Trophoblast cell (in vitro differentiated cells and primary cell): ENCODE measurements around the gene SLC7A8.

Experiments used
- DNase-seq, 2 donors: peaks; one replicate each; pipeline ENCODE4 v3.0.0-alpha.2; 2016
- H2AFZ ChIP-seq: 2 replicates; pipeline ENCODE4 v1.6.1; 2013; ENCODE audit warnings: low read length, moderate library complexity, mild to moderate bottlenecking; ENCODE audit not compliant: insufficient read depth, poor library complexity
- H2AK5ac ChIP-seq: 2 replicates; pipeline ENCODE4 v1.6.1; 2013; ENCODE audit warnings: mild to moderate bottlenecking, low read length
- H2BK120ac ChIP-seq: 2 replicates; pipeline ENCODE4 v1.6.1; 2013; ENCODE audit warnings: low read length, mild to moderate bottlenecking, moderate library complexity; ENCODE audit not compliant: insufficient read depth, poor library complexity
- H2BK12ac ChIP-seq: 2 replicates; pipeline ENCODE4 v1.6.1; 2013; ENCODE audit warnings: mild to moderate bottlenecking, low read length, moderate library complexity
- H2BK5ac ChIP-seq: 2 replicates; pipeline ENCODE4 v1.6.1; 2013; ENCODE audit warnings: low read length, low read depth, moderate library complexity, mild to moderate bottlenecking; ENCODE audit not compliant: poor library complexity
- H3K14ac ChIP-seq: 2 replicates; pipeline ENCODE4 v1.6.1; 2013; ENCODE audit warnings: mild to moderate bottlenecking, low read length
- H3K18ac ChIP-seq: 2 replicates; pipeline ENCODE4 v1.6.1; 2013; ENCODE audit warnings: mild to moderate bottlenecking, low read length
- H3K23ac ChIP-seq: 2 replicates; pipeline ENCODE4 v1.6.1; 2013; ENCODE audit warnings: low read length
- H3K27ac ChIP-seq: 2 replicates; pipeline ENCODE4 v1.5.1; 2013; ENCODE audit warnings: low read depth, mild to moderate bottlenecking, inconsistent platforms, low read length, moderate library complexity
- H3K27me3 ChIP-seq: 2 replicates; pipeline ENCODE4 v1.6.1; 2013; ENCODE audit warnings: inconsistent platforms, mild to moderate bottlenecking, low read length, moderate library complexity; ENCODE audit not compliant: insufficient read depth
- H3K36me3 ChIP-seq, 2 experiments: 1 replicate in 1 of 2; 2 replicates in 1 of 2; pipeline ENCODE4 v1.6.1; 2013; ENCODE audit warnings: low read length in 2 of 2, mild to moderate bottlenecking in 2 of 2, moderate library complexity in 1 of 2; ENCODE audit not compliant: insufficient read depth in 2 of 2, control insufficient read depth in 1 of 2
- H3K4ac ChIP-seq: 2 replicates; pipeline ENCODE4 v1.6.1; 2013; ENCODE audit warnings: low read depth, mild to moderate bottlenecking, low read length, moderate library complexity
- H3K4me1 ChIP-seq, 2 experiments: 1 replicate in 1 of 2; 2 replicates in 1 of 2; pipeline ENCODE4 v1.6.1; 2013; ENCODE audit warnings: low read length in 2 of 2, mild to moderate bottlenecking in 2 of 2, moderate library complexity in 1 of 2; ENCODE audit not compliant: insufficient read depth in 2 of 2, control insufficient read depth in 1 of 2
- H3K4me2 ChIP-seq: 2 replicates; pipeline ENCODE4 v1.6.1; 2013; ENCODE audit warnings: inconsistent platforms, mild to moderate bottlenecking, low read length, moderate library complexity
- H3K4me3 ChIP-seq: 2 replicates; pipeline ENCODE4 v1.5.1; 2013; ENCODE audit warnings: mild to moderate bottlenecking, low read depth, low read length, inconsistent platforms
- H3K79me1 ChIP-seq: one replicate; pipeline ENCODE4 v1.6.1; 2013; ENCODE audit warnings: low read length
- H3K79me2 ChIP-seq: 2 replicates; pipeline ENCODE4 v1.6.1; 2013; ENCODE audit warnings: low read length, mild to moderate bottlenecking; ENCODE audit not compliant: control insufficient read depth, insufficient read depth, poor library complexity
- H3K9ac ChIP-seq: 2 replicates; pipeline ENCODE4 v1.6.1; 2013; ENCODE audit warnings: mild to moderate bottlenecking, low read length
- H3K9me3 ChIP-seq: 2 replicates; pipeline ENCODE4 v1.6.1; 2013; ENCODE audit warnings: low read depth, mild to moderate bottlenecking, control low read depth, inconsistent platforms, low read length; ENCODE audit not compliant: insufficient read depth
- H4K12ac ChIP-seq: 2 replicates; pipeline ENCODE4 v1.6.1; 2013; ENCODE audit warnings: low read depth, mild to moderate bottlenecking, low read length, moderate library complexity
- H4K8ac ChIP-seq: 2 replicates; pipeline ENCODE4 v1.6.1; 2013; ENCODE audit warnings: low read depth, mild to moderate bottlenecking, low read length, moderate library complexity
- H4K91ac ChIP-seq: one replicate; pipeline ENCODE4 v1.6.1; 2013; ENCODE audit warnings: low read depth, mild to moderate bottlenecking, low read length, moderate library complexity
- WGBS: extraction: QIAGEN DNeasy Blood & Tissue Kit; methylation state at CpG from one replicate; pipeline ENCODE4 v1.1.7; 2013; ENCODE audit warnings: missing lambda C conversion rate; ENCODE audit not compliant: insufficient read length, insufficient coverage; ENCODE audit errors: extremely low coverage; 5-methylcytosine and 5-hydroxymethylcytosine counted together

SLC7A8 gene

GRCh38 chr14:23209651-23210423, 26.4 kb upstream of the SLC7A8 start:
- no peak overlapping the region for H2BK120ac ChIP-seq
- no peak overlapping the region for H3K4me2 ChIP-seq
- H4K8ac ChIP-seq = no peak overlapping the region
- H3K23ac ChIP-seq = no peak overlapping the region
- no peak overlapping the region for H3K14ac ChIP-seq
- no peak overlapping the region for H3K9ac ChIP-seq
- no peak overlapping the region for H3K4ac ChIP-seq
- H2AFZ ChIP-seq = no peak overlapping the region
- H3K18ac ChIP-seq = no peak overlapping the region
- H4K91ac ChIP-seq = no peak overlapping the region
- H3K4me1 ChIP-seq = peaks cover 0 to 7% of the 10 kb centered on the region in 2 experiments
- H3K79me2 ChIP-seq = no peaks in the 10 kb centered on the region
- WGBS = no CpG with 5 or more reads among the region's 7 CpGs
- no peak overlapping the region for H4K12ac ChIP-seq
- H2BK12ac ChIP-seq = no peak overlapping the region
- H3K79me1 ChIP-seq = no peaks in the 10 kb centered on the region
- H3K9me3 ChIP-seq = no peaks in the 10 kb centered on the region
- no peak overlapping the region for H2AK5ac ChIP-seq
- DNase-seq = peak; percentile 53 to 86
- H2BK5ac ChIP-seq = no peak overlapping the region
- no peaks in the 10 kb centered on the region for H3K27me3 ChIP-seq
- H3K36me3 ChIP-seq = no peaks in the 10 kb centered on the region
- H3K4me3 ChIP-seq = no peak overlapping the region
- peak overlapping the region; percentile 1 for H3K27ac ChIP-seq

GRCh38 chr14:23208324-23208723, 24.9 kb upstream of the SLC7A8 start:
- Histone ChIP-seq H2AK5ac (no peak overlapping the region), H3K9me3 (no peaks in the 10 kb centered on the region), H4K91ac (no peak overlapping the region), H3K4me1 (peaks cover 0 to 7% of the 10 kb centered on the region in 2 experiments), H3K4me2 (no peak overlapping the region), H2BK120ac (no peak overlapping the region), H4K8ac (no peak overlapping the region), H3K36me3 (no peaks in the 10 kb centered on the region), H3K4ac (no peak overlapping the region), H3K4me3 (no peak overlapping the region), H3K79me1 (no peaks in the 10 kb centered on the region), H3K9ac (no peak overlapping the region), H3K14ac (no peak overlapping the region), H3K79me2 (no peaks in the 10 kb centered on the region), H2BK12ac (no peak overlapping the region), H2AFZ (no peak overlapping the region), H3K27ac (no peak overlapping the region), H4K12ac (no peak overlapping the region), H3K23ac (no peak overlapping the region), H2BK5ac (no peak overlapping the region), H3K18ac (no peak overlapping the region), H3K27me3 (no peaks in the 10 kb centered on the region)
- DNase-seq = peak in 1 of 2 donors; percentile 33

- no peak for DNase-seq
- no peak overlapping the region for H3K27ac ChIP-seq
- no peak overlapping the region for H3K9ac ChIP-seq
- H2BK12ac ChIP-seq = no peak overlapping the region
- H3K4me2 ChIP-seq = no peak overlapping the region
- no peak overlapping the region for H3K4me3 ChIP-seq
- no peak overlapping the region for H2AK5ac ChIP-seq
- H3K18ac ChIP-seq = no peak overlapping the region
- H3K4ac ChIP-seq = no peak overlapping the region
- H3K27me3 ChIP-seq = no peaks in the 10 kb centered on the region
- no peaks in the 10 kb centered on the region for H3K79me1 ChIP-seq
- peaks cover 0 to 7% of the 10 kb centered on the region in 2 experiments for H3K4me1 ChIP-seq
- WGBS = no CpG with 5 or more reads among the region's 3 CpGs
- H3K36me3 ChIP-seq = no peaks in the 10 kb centered on the region
- H4K8ac ChIP-seq = no peak overlapping the region
- H2BK120ac ChIP-seq = no peak overlapping the region
- H3K14ac ChIP-seq = no peak overlapping the region
- H4K12ac ChIP-seq = no peak overlapping the region
- no peak overlapping the region for H2BK5ac ChIP-seq
- H2AFZ ChIP-seq = no peak overlapping the region
- no peaks in the 10 kb centered on the region for H3K9me3 ChIP-seq
- H4K91ac ChIP-seq = no peak overlapping the region
- no peaks in the 10 kb centered on the region for H3K79me2 ChIP-seq
- H3K23ac ChIP-seq = no peak overlapping the region
Observed at GRCh38 chr14:23207146-23207540, 23.7 kb upstream of the SLC7A8 start.

- Histone ChIP-seq H4K12ac (no peak overlapping the region), H2BK5ac (no peak overlapping the region), H3K27ac (no peak overlapping the region), H3K14ac (no peak overlapping the region), H3K4me3 (no peak overlapping the region), H3K4me1 (peaks cover 0 to 7% of the 10 kb centered on the region in 2 experiments), H3K4me2 (no peak overlapping the region), H4K91ac (no peak overlapping the region), H2BK120ac (no peak overlapping the region), H3K4ac (no peak overlapping the region), H3K79me1 (no peaks in the 10 kb centered on the region), H2BK12ac (no peak overlapping the region), H3K79me2 (no peaks in the 10 kb centered on the region), H3K9ac (no peak overlapping the region), H3K9me3 (no peaks in the 10 kb centered on the region), H2AFZ (no peak overlapping the region), H3K23ac (no peak overlapping the region), H3K36me3 (no peaks in the 10 kb centered on the region), H2AK5ac (no peak overlapping the region), H4K8ac (no peak overlapping the region), H3K27me3 (no peaks in the 10 kb centered on the region), H3K18ac (no peak overlapping the region)
- DNase-seq = no peak
- WGBS = no CpG with 5 or more reads among the region's 3 CpGs
Observed at GRCh38 chr14:23206422-23207145, 23.1 kb upstream of the SLC7A8 start.
